Panc1 (cell line): ENCODE results near the gene KLHL2.

Source experiments
- POLR2AphosphoS5 ChIP-seq: IDR thresholded peaks from 2 replicates; pipeline ENCODE4 v1.6.1; 2012; ENCODE audit warnings: mild to moderate bottlenecking, low read depth, low read length, moderate library complexity
- TF ChIP-seq, protein P1 (sequence below): fragments of 450-650 bp; IDR thresholded peaks from 2 replicates; pipeline ENCODE4 v1.5.1; 2017; ENCODE audit warnings: mild to moderate bottlenecking

- TF ChIP-seq, protein P1, sequence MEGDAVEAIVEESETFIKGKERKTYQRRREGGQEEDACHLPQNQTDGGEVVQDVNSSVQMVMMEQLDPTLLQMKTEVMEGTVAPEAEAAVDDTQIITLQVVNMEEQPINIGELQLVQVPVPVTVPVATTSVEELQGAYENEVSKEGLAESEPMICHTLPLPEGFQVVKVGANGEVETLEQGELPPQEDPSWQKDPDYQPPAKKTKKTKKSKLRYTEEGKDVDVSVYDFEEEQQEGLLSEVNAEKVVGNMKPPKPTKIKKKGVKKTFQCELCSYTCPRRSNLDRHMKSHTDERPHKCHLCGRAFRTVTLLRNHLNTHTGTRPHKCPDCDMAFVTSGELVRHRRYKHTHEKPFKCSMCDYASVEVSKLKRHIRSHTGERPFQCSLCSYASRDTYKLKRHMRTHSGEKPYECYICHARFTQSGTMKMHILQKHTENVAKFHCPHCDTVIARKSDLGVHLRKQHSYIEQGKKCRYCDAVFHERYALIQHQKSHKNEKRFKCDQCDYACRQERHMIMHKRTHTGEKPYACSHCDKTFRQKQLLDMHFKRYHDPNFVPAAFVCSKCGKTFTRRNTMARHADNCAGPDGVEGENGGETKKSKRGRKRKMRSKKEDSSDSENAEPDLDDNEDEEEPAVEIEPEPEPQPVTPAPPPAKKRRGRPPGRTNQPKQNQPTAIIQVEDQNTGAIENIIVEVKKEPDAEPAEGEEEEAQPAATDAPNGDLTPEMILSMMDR: no peak
- no peak for TF ChIP-seq POLR2AphosphoS5
These were observed 16.1 kb upstream of the KLHL2 start for GRCh38 chr4:165191348-165191656.
